ENCODE results near the gene CDKAL1.
A peak's percentile ranks its signal among the peaks of the same experiment; 100 is the strongest.
"Not testable (repeated sequence)": the region's sequence is repeated elsewhere in the genome, so short reads cannot be mapped to it uniquely, and the experiment has no call there.

The CDKAL1 gene

DNA sequence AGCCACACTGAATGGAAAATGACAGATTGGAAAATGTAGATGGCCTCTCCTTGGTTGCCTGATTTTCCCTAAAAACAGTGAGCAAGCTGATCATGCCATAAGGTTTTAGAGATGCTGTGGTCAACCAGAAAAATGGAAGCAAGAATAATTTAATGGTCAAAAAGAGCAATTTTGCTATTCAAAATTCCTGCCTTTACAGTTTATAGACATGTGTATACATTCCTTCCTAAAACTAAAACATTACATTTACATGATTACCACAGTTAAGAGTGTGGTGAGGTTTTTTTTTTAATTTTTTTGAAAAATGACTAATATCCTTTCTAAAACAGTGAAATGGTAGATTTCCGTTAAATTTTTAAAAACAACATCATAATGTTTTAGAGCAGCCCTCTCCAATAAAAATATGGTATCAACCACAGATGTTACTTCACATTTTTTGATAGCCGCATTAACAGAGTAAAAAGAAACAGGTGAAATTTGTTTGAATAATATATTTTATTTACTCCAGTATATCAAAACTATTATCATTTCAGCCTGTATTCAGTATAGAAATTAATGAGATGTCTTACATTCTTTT, 652.3 kb downstream of the CDKAL1 start:
- TF ChIP-seq, protein P1, sequence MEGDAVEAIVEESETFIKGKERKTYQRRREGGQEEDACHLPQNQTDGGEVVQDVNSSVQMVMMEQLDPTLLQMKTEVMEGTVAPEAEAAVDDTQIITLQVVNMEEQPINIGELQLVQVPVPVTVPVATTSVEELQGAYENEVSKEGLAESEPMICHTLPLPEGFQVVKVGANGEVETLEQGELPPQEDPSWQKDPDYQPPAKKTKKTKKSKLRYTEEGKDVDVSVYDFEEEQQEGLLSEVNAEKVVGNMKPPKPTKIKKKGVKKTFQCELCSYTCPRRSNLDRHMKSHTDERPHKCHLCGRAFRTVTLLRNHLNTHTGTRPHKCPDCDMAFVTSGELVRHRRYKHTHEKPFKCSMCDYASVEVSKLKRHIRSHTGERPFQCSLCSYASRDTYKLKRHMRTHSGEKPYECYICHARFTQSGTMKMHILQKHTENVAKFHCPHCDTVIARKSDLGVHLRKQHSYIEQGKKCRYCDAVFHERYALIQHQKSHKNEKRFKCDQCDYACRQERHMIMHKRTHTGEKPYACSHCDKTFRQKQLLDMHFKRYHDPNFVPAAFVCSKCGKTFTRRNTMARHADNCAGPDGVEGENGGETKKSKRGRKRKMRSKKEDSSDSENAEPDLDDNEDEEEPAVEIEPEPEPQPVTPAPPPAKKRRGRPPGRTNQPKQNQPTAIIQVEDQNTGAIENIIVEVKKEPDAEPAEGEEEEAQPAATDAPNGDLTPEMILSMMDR (IDR thresholded peaks at IDR 0.05) = no peak
- H3K4me3 ChIP-seq = no peak overlapping the region
- H3K27ac ChIP-seq = no peak overlapping the region
- no peak for DNase-seq (ENCODE audit: low spot score)

DNA sequence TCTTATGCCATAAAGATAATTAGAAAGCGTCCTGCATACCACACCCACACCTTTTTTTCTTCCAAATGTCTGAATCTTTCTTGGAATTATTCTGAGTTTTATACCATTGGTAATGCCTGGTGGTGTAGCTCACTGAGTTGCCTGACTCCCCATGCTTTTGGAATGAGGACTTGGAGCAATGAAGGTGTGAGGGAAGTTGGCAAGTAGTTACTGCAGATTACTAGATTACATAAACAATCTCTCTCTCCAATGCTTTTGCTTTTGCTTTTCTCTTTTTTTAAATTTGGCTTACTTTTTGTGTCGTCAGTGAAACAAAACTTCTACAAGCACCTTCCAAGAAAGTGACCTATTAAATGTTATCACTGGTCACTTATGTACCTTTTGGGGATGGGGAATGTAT, 653.2 kb downstream of the CDKAL1 start:
- Histone ChIP-seq H3K27ac (no peak overlapping the region), H3K4me3 (no peak overlapping the region)
- DNase-seq (ENCODE audit: low spot score) = no peak
- TF ChIP-seq, protein P1 (IDR thresholded peaks at IDR 0.05) = no peak

DNA sequence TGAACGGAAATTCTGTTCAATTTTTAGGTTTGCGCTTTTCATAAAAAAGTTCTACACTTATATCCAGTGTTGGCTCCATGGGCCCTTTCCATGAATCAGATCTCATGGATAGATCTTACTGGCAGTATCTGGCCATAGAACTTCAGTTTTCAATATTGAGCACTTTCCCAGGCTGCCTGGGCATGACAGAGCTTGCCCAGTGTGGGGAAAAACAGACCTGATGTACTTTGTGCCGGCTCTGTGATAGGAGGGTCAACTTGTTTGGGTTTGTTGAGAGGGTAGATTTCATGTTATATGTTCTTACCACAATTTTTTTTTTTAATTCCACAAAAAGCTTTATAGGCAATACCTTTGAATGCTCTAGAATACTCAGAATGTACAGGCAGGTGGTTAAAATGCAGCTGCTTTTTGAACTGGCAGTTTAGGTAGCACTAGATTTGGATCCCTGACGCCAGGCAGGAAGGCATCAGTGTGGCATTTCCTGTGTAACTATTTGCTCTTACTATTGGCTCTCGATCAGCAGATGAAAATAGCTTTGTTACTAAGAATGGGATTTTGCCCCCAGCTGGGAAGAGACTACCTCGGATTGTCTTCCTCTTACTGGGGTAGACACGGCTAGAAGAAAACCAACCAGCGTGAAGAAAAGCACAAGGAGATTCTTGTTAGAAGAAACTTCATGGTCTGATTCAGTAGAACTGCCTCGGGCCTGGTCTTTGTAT, 654.4 kb downstream of the CDKAL1 start:
- H3K4me3 ChIP-seq = no peak overlapping the region
- H3K27ac ChIP-seq = no peak overlapping the region
- TF ChIP-seq, protein P1 (IDR thresholded peaks at IDR 0.05) = no peak
- no peak for DNase-seq (ENCODE audit: low spot score)

DNA sequence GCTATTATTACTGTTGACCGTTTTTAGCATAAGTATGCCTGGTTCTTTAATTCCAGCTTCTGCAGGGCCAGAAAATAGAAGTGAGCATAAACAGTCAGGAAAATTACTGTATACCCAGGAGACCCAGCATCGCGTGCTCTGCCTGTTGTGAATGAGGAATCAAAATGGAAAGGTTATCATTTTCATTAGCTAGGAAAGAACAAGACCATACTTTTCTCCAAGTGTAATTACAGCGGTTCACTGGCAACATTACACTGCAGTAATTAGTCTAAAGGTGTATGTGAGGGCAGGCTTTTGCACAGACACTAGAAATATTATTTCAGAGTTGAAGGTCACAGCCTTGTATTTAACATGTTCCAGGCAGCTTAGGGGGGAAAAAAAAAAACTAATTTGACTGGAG, 655.5 kb downstream of the CDKAL1 start:
- TF ChIP-seq, protein P1 (IDR thresholded peaks at IDR 0.05) = no peak
- no peak overlapping the region for H3K4me3 ChIP-seq
- H3K27ac ChIP-seq = no peak overlapping the region
- DNase-seq (ENCODE audit: low spot score) = no peak

DNA sequence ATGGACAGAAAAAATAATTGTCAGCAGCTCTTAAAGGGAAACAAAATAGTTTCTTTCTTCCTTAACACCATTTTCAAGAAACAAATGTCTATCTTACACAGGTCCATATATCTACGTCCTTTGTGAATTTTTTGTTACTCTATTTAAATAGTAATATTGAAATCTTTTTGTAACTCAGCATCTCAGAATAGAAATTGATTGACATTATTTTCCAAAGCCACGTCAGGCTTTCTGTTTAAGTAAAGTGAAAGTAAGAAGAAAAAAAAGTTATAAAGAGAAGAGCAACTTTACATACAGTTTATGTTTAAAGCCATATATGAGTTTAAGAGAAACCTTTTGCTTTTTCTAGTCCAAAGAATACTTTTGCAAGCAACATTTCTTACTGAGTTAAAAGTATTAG, 656.4 kb downstream of the CDKAL1 start:
- H3K27ac ChIP-seq = no peak overlapping the region
- H3K4me3 ChIP-seq = peak overlapping the region; percentile 5
- no peak for DNase-seq (ENCODE audit: low spot score)
- TF ChIP-seq, protein P1 (IDR thresholded peaks at IDR 0.05) = no peak

DNA sequence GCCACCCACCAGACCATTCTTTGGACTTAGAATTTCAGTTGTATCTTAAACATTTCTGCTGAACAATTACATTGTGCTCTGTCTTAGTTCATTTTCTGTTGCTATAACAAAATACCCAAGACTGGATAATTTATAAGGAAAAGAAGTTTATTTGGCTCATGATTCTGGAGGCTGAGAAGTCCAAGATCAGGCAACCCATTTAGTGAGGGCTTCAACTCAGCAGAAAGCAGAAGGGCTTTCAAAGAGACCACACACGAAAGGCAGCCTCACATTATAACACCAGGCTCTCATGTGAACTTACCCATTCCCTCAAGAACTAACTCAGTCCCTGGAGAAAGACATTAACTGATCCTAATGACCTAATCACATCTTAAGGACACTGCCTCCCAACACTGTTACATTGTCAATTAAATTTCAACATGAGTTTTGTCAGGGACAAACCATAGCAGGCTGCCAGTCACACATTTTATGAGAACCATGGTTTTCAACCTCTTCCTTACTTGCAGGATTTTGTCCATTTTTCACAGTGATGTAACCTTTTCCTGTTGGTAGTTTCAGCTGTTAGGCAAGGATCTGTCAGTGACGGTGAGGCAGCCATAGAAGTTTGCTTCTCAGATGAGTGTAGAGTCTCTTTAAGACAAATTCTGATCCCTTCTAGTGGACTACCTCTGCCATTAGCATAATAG, 659.7 kb downstream of the CDKAL1 start:
- H3K27ac ChIP-seq = no peak overlapping the region
- DNase-seq (ENCODE audit: low spot score) = no peak
- TF ChIP-seq, protein P1 (IDR thresholded peaks at IDR 0.05) = no peak
- H3K4me3 ChIP-seq = no peak overlapping the region

DNA sequence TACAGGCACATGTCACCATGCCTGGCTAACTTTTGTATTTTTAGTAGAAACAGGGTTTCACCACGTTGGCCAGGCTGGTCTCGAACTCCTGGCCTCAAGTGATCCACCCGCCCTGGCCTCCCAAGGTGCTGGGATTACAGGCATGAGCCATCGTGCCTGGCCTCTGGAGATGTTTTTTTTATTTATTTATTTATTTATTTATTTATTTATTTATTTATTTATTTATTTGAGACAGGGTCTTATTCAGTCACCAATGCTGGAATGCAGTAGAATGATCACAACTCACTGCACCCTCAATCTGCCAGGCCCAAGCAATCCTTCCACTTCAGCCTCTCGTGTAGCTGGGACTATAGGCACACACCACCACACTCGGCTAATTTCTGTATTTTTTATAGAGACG, 661.0 kb downstream of the CDKAL1 start:
- H3K27ac ChIP-seq; H3K4me3 ChIP-seq; DNase-seq (ENCODE audit: low spot score): not testable (repeated sequence)

Data from coronary artery (tissue), 2 donors.